Mesenchymal stem cell (in vitro differentiated cells and primary cell): ENCODE measurements around the gene GALNT2.

Experiments used
- DNase-seq: peaks from one replicate; pipeline ENCODE4 v3.0.0-alpha.2; 2013
- H2AFZ ChIP-seq: one replicate; pipeline ENCODE4 v1.6.1; 2013; ENCODE audit warnings: low read depth, mild to moderate bottlenecking, control low read depth, inconsistent platforms, low read length, moderate library complexity
- H2AK5ac ChIP-seq: 2 replicates; pipeline ENCODE4 v1.6.1; 2013; ENCODE audit warnings: low read length, moderate library complexity, mild to moderate bottlenecking, inconsistent platforms; ENCODE audit not compliant: severe bottlenecking
- H2BK120ac ChIP-seq: one replicate; pipeline ENCODE4 v1.6.1; 2013; ENCODE audit warnings: low read depth, mild to moderate bottlenecking, inconsistent platforms, low read length, moderate library complexity
- H2BK12ac ChIP-seq, 2 experiments: one replicate each; pipeline ENCODE4 v1.6.1; 2013; ENCODE audit warnings: inconsistent platforms in 2 of 2, low read length in 2 of 2, mild to moderate bottlenecking in 2 of 2, moderate library complexity in 2 of 2, control low read depth in 1 of 2
- H2BK15ac ChIP-seq: one replicate; pipeline ENCODE4 v1.6.1; 2013; ENCODE audit warnings: mild to moderate bottlenecking, low read depth, inconsistent platforms; ENCODE audit not compliant: poor library complexity, severe bottlenecking
- H2BK5ac ChIP-seq: 2 replicates; pipeline ENCODE4 v1.6.1; 2013; ENCODE audit warnings: low read depth, mild to moderate bottlenecking, low read length, control low read depth, inconsistent platforms; ENCODE audit not compliant: poor library complexity, severe bottlenecking
- H3K14ac ChIP-seq, 2 experiments: one replicate each; pipeline ENCODE4 v1.6.1; 2013; ENCODE audit warnings: inconsistent platforms in 2 of 2, low read length in 2 of 2, control low read depth in 1 of 2, mild to moderate bottlenecking in 1 of 2, moderate library complexity in 1 of 2
- H3K18ac ChIP-seq, 2 experiments: one replicate each; pipeline ENCODE4 v1.6.1; 2013; ENCODE audit warnings: inconsistent platforms in 2 of 2, low read length in 2 of 2, control low read depth in 1 of 2, low read depth in 1 of 2, mild to moderate bottlenecking in 1 of 2
- H3K23ac ChIP-seq, 2 experiments: one replicate each; pipeline ENCODE4 v1.6.1; 2013; ENCODE audit warnings: inconsistent platforms in 2 of 2, low read length in 2 of 2, mild to moderate bottlenecking in 2 of 2, moderate library complexity in 2 of 2, control low read depth in 1 of 2
- H3K27ac ChIP-seq: 2 replicates; pipeline ENCODE4 v1.5.1; 2013; ENCODE audit warnings: mild to moderate bottlenecking, moderate library complexity, low read length, control low read depth, inconsistent platforms; ENCODE audit not compliant: poor library complexity, severe bottlenecking
- H3K27me3 ChIP-seq, 2 experiments: 2 replicates each; pipeline versions ENCODE4 v1.6.1 to v1.7.0; 2013; ENCODE audit warnings: low read length in 2 of 2, mild to moderate bottlenecking in 2 of 2, moderate library complexity in 2 of 2, control low read depth in 1 of 2, inconsistent platforms in 1 of 2; ENCODE audit not compliant: control insufficient read depth in 1 of 2, insufficient read depth in 1 of 2
- H3K36me3 ChIP-seq, 2 experiments: 2 replicates each; pipeline versions ENCODE4 v1.6.1 to v1.7.0; 2013; ENCODE audit warnings: low read length in 2 of 2, control low read depth in 1 of 2, inconsistent platforms in 1 of 2, low read depth in 1 of 2, mild to moderate bottlenecking in 1 of 2; ENCODE audit not compliant: insufficient read depth in 2 of 2, control insufficient read depth in 1 of 2
- H3K4ac ChIP-seq, 2 experiments: one replicate each; pipeline ENCODE4 v1.6.1; 2013; ENCODE audit warnings: inconsistent platforms in 2 of 2, low read length in 2 of 2, mild to moderate bottlenecking in 2 of 2, moderate library complexity in 2 of 2, control low read depth in 1 of 2, low read depth in 1 of 2
- H3K4me1 ChIP-seq: 2 replicates; pipeline ENCODE4 v1.6.1; 2013; ENCODE audit warnings: low read depth, low read length, control low read depth; ENCODE audit not compliant: control insufficient read depth, insufficient read depth
- H3K4me2 ChIP-seq: 2 replicates; pipeline ENCODE4 v1.6.1; 2013; ENCODE audit warnings: low read length, mild to moderate bottlenecking, inconsistent platforms; ENCODE audit not compliant: poor library complexity, severe bottlenecking
- H3K4me3 ChIP-seq, 2 experiments: 2 replicates each; pipeline versions ENCODE4 v1.5.1 to v1.7.0; 2013; ENCODE audit warnings: low read length in 2 of 2, mild to moderate bottlenecking in 2 of 2, control low read depth in 1 of 2, low read depth in 1 of 2; ENCODE audit not compliant: insufficient read depth in 1 of 2
- H3K79me1 ChIP-seq: replicated peaks from 2 replicates; pipeline ENCODE4 v1.6.1; 2013; ENCODE audit warnings: mild to moderate bottlenecking, control low read depth, low read length, inconsistent platforms; ENCODE audit not compliant: poor library complexity, severe bottlenecking
- H3K9ac ChIP-seq: 2 replicates; pipeline ENCODE4 v1.7.0; 2013; ENCODE audit warnings: mild to moderate bottlenecking, low read length, moderate library complexity
- H3K9me3 ChIP-seq: 2 replicates; pipeline ENCODE4 v1.7.0; 2013; ENCODE audit warnings: mild to moderate bottlenecking, low read length; ENCODE audit not compliant: control insufficient read depth
- H4K8ac ChIP-seq: one replicate; pipeline ENCODE4 v1.6.1; 2013; ENCODE audit warnings: inconsistent platforms, mild to moderate bottlenecking, low read length, moderate library complexity
- H4K91ac ChIP-seq: one replicate; pipeline ENCODE4 v1.6.1; 2013; ENCODE audit warnings: mild to moderate bottlenecking, low read length, inconsistent platforms
- WGBS: methylation state at CpG from one replicate; pipeline ENCODE4 v1.1.7; 2013; ENCODE audit warnings: mixed read lengths; 5-methylcytosine and 5-hydroxymethylcytosine counted together

The GALNT2 gene

DNA sequence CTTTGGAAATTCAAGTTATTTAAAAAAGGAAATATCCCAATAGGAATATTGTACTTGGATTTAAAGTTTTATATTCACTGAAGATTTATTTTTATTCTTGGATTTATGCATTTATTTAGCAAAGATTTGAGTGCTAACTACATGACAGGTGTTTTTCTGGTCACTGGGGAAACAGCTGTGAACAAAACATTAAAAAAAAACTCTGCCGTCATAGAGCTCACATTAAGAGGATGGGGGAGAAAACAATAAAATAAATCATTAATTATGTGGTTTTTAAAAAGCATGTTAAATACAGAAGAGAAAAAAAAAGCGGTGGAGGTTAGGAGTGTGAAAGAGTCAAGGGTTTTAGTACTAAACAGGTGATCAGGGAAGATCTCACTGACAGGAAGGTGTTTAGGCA is 149.9 kb downstream of the GALNT2 start:
- no peak overlapping the region for H3K4ac ChIP-seq
- 100% methylated on average over 1 of the region's 2 CpGs for WGBS
- H2BK12ac ChIP-seq = no peak overlapping the region
- no peak overlapping the region for H2BK15ac ChIP-seq
- H3K18ac ChIP-seq = no peak overlapping the region
- no peak overlapping the region for H2AK5ac ChIP-seq
- no peak overlapping the region for H3K14ac ChIP-seq
- peaks cover 0 to 6% of the 10 kb centered on the region in 2 experiments for H3K36me3 ChIP-seq
- H2AFZ ChIP-seq = no peak overlapping the region
- DNase-seq = no peak
- no peaks in the 10 kb centered on the region for H3K27me3 ChIP-seq
- H3K4me2 ChIP-seq = no peak overlapping the region
- no peaks in the 10 kb centered on the region for H3K9me3 ChIP-seq
- peaks cover 3% of the 10 kb centered on the region for H3K4me1 ChIP-seq
- H3K79me1 ChIP-seq = peaks cover 32% of the 10 kb centered on the region
- H3K9ac ChIP-seq = no peak overlapping the region
- no peak overlapping the region for H3K4me3 ChIP-seq
- no peak overlapping the region for H3K23ac ChIP-seq
- no peak overlapping the region for H4K8ac ChIP-seq
- H4K91ac ChIP-seq = no peak overlapping the region
- no peak overlapping the region for H2BK5ac ChIP-seq
- no peak overlapping the region for H3K27ac ChIP-seq
- H2BK120ac ChIP-seq = no peak overlapping the region

- H3K9me3 ChIP-seq = no peaks in the 10 kb centered on the region
- no peak overlapping the region for H4K91ac ChIP-seq
- H2AFZ ChIP-seq = no peak overlapping the region
- H3K27me3 ChIP-seq = no peaks in the 10 kb centered on the region
- WGBS = 97% methylated on average over 3 of the region's 6 CpGs
- no peak for DNase-seq
- no peak overlapping the region for H3K27ac ChIP-seq
- no peak overlapping the region for H2BK120ac ChIP-seq
- H3K14ac ChIP-seq = no peak overlapping the region
- H2BK12ac ChIP-seq = no peak overlapping the region
- no peak overlapping the region for H3K23ac ChIP-seq
- H3K18ac ChIP-seq = no peak overlapping the region
- H3K36me3 ChIP-seq = peaks cover 0 to 3% of the 10 kb centered on the region in 2 experiments
- no peak overlapping the region for H2BK5ac ChIP-seq
- H3K4ac ChIP-seq = no peak overlapping the region
- no peak overlapping the region for H2BK15ac ChIP-seq
- peaks cover 3% of the 10 kb centered on the region for H3K4me1 ChIP-seq
- peaks cover 28% of the 10 kb centered on the region for H3K79me1 ChIP-seq
- H4K8ac ChIP-seq = peak overlapping the region; percentile 49
- no peak overlapping the region for H3K9ac ChIP-seq
- no peak overlapping the region for H3K4me2 ChIP-seq
- no peak overlapping the region for H2AK5ac ChIP-seq
- no peak overlapping the region for H3K4me3 ChIP-seq
These were observed 151.6 kb downstream of the GALNT2 start for GRCh38 chr1:230218667-230219066.

- Histone ChIP-seq H3K4me1 (peaks cover 3% of the 10 kb centered on the region), H3K18ac (no peak overlapping the region)
- 96% methylated on average over 7 of the region's 8 CpGs for WGBS
These were observed 152.4 kb downstream of the GALNT2 start for GRCh38 chr1:230219174-230220067.

DNA sequence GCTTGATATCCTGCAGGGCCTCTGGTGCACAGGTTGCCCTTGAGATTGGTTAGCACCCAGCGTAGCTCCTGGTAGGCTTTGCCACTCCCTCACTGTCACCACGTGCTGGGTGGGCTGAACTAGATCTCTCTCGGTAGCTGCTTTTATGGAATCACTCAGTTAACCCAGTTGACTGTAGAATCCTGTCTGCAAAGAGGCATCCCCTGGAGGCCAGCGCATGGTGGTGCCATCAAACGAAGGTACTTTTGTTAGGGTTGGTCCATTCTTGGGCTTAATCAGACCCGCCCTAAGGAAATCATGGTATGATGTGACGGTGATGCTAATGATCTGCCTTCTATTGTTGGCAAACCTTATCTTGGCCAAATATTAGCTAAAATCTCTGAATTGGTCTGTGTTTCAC is 153.4 kb downstream of the GALNT2 start:
- Histone ChIP-seq H2AFZ (no peak overlapping the region), H3K79me1 (peaks cover 32% of the 10 kb centered on the region), H2BK5ac (no peak overlapping the region), H3K27ac (no peak overlapping the region), H3K9ac (no peak overlapping the region), H4K8ac (peak overlapping the region; percentile 64), H2AK5ac (no peak overlapping the region), H4K91ac (no peak overlapping the region), H3K14ac (no peak overlapping the region), H3K23ac (no peak overlapping the region), H2BK120ac (no peak overlapping the region), H3K27me3 (no peaks in the 10 kb centered on the region), H3K4me1 (peaks cover 3% of the 10 kb centered on the region), H3K9me3 (no peaks in the 10 kb centered on the region), H3K4ac (no peak overlapping the region), H3K36me3 (peaks cover 0 to 6% of the 10 kb centered on the region in 2 experiments), H3K18ac (no peak overlapping the region), H3K4me2 (no peak overlapping the region), H2BK12ac (no peak overlapping the region), H3K4me3 (no peak overlapping the region), H2BK15ac (no peak overlapping the region)
- no peak for DNase-seq
- WGBS = 94% methylated on average over 7 of the region's 7 CpGs

More at GRCh38 chr1:230219174-230220067, 152.4 kb downstream of the GALNT2 start:
- Histone ChIP-seq H3K4me2 (no peak overlapping the region), H2BK120ac (no peak overlapping the region), H2BK15ac (no peak overlapping the region), H2AK5ac (no peak overlapping the region), H3K23ac (no peak overlapping the region), H4K8ac (no peak overlapping the region), H3K27me3 (no peaks in the 10 kb centered on the region), H3K27ac (no peak overlapping the region), H4K91ac (no peak overlapping the region), H2BK5ac (no peak overlapping the region), H3K36me3 (peaks cover 0 to 3% of the 10 kb centered on the region in 2 experiments), H3K79me1 (peaks cover 32% of the 10 kb centered on the region), H3K9me3 (no peaks in the 10 kb centered on the region), H3K9ac (no peak overlapping the region), H2AFZ (no peak overlapping the region), H3K4ac (no peak overlapping the region), H3K14ac (no peak overlapping the region), H2BK12ac (no peak overlapping the region), H3K4me3 (no peak overlapping the region)
- DNase-seq = no peak
